ENCODE data around the gene OR9G4. TPM values are rescaled to one million over a fixed set of nuclear protein-coding genes. Genes with fewer than 3 reads are reported as not detected.

OR9G4 gene
- not detected in 2 replicates for total RNA-seq (2014; rRNA removed; shearing (Covaris generic))
- not detected in 2 replicates for polyA plus RNA-seq (2015; cell fraction: cytosol; rRNA removed)
- polyA plus RNA-seq (2015; cell fraction: nucleus; rRNA removed), result not detected in 2 replicates

DNA sequence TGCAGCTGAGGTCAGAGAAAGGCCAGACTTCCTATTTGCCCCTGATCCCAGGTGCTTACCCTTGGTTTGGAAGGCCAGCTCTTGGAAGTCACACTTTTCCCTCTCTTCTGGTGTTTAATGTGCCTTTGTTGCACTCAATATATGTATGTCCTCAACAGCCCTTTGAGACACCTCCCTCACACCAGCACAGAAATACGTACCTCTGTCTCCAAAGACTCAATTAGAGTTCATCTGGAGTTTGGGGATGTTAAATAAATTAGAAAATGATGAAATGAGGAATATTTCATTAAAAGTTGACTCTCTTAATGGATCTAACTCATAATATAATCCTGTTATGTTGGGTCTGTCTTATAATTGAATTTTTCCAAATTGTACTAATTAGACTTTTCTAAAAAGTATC, at the start of gene OR9G4:
OR9G4 (minus strand) TSS at position 101 of the 400 bp plus-strand sequence. CDS start 4,931 bp downstream, outside the sequence.
- in situ Hi-C loops (cut with HindIII; ENCODE audit: low pct_unique_long_range_greater_than_20kb, low sequenced_read_pairs), result no loop called here
- DNase-seq (ENCODE audit: low read depth, low spot score), result no peak

DNA sequence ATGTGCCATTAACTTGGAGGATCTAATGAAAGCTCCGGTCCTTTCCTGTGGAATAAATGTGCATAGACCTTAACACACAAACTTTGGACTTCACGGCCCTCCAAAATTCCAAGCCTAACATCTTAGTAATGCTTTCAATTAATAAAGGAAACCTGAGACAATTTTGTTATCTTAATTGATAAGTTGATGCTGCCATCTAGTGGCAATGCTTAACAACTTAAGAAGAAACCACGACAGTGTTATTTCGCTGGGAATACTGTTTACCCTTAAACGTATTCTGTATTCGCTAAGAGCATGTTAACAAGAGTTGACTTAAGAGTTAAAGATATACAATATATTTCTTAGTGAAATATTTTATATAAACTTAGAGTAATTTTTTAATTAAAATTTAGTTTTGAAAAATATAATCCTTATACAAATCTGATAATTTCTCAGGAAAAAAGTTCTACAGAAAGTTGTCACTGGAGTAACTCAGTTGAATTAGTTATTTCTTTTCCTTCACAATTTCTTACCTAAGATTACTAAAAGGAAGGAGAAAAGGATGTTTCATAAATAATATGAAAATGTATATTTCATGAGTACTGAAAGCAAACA, 35.0 kb upstream of the OR9G4 start:
- in situ Hi-C loops (cut with HindIII; ENCODE audit: low pct_unique_long_range_greater_than_20kb, low sequenced_read_pairs), result no loop called here
- DNase-seq (ENCODE audit: low read depth, low spot score), result peak; percentile 71

GRCh38 chr11:56782167-56782847, 33.8 kb upstream of the OR9G4 start:
- no peak for DNase-seq (ENCODE audit: low read depth, low spot score)
- in situ Hi-C loops (cut with HindIII; ENCODE audit: low pct_unique_long_range_greater_than_20kb, low sequenced_read_pairs), result no loop called here

DNA sequence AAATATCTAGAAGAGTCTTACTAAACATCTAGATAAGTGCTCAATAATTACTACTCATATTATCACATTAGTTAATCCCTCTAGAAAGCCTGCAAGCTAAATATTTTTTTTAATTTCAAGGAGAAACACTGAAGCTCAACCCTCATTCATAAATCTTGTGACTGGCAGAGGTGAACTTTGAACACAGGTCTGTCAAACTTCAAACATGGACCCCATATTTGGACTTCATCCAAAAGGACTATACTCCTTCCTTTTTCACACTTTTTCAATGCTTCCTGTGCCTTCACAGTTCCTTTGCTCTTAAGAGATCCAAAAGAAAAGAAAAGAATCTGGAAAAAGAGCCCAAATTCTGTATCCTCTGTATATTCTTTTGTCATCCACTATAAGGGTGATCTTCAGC, 28.3 kb upstream of the OR9G4 start:
- no peak for DNase-seq (ENCODE audit: low read depth, low spot score)
- in situ Hi-C loops (cut with HindIII; ENCODE audit: low pct_unique_long_range_greater_than_20kb, low sequenced_read_pairs), result no loop called here

DNA sequence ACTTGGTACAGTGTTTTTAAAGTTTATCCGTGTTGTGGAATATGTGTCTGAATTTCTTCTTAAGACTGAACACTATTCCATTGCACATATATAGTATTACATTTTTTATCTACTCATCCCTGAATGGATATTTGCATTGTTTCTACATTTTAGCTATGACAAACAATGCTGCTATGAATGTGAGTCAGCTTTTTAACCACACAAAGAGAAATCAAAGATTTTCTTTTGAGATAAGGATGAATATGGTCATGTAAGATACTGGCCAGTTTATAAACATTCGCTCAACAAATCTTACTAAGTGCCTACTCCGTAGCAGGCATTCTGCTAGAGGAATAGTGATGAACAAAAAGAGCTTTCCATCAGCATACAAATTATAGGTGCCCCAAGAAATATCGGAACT, 16.5 kb upstream of the OR9G4 start:
- DNase-seq (ENCODE audit: low read depth, low spot score), result no peak

GRCh38 chr11:56751480-56751879, 3.0 kb upstream of the OR9G4 start:
- in situ Hi-C loops (cut with HindIII; ENCODE audit: low pct_unique_long_range_greater_than_20kb, low sequenced_read_pairs), result no loop called here

More for the DNA sequence above, 16.5 kb upstream of the OR9G4 start:
- in situ Hi-C loops (cut with HindIII; ENCODE audit: low pct_unique_long_range_greater_than_20kb, low sequenced_read_pairs), result no loop called here

GRCh38 chr11:56750190-56750589, 1.7 kb upstream of the OR9G4 start:
- peak; percentile 43 for DNase-seq (ENCODE audit: low read depth, low spot score)
- in situ Hi-C loops (cut with HindIII; ENCODE audit: low pct_unique_long_range_greater_than_20kb, low sequenced_read_pairs), result no loop called here

More at GRCh38 chr11:56751480-56751879, 3.0 kb upstream of the OR9G4 start:
- DNase-seq (ENCODE audit: low read depth, low spot score), result no peak

GRCh38 chr11:56740886-56741285, 7.6 kb downstream of the OR9G4 start:
- in situ Hi-C loops (cut with HindIII; ENCODE audit: low pct_unique_long_range_greater_than_20kb, low sequenced_read_pairs), result no loop called here
- no peak for DNase-seq (ENCODE audit: low read depth, low spot score)

GRCh38 chr11:56740107-56740506, 8.4 kb downstream of the OR9G4 start:
- in situ Hi-C loops (cut with HindIII; ENCODE audit: low pct_unique_long_range_greater_than_20kb, low sequenced_read_pairs), result no loop called here

GRCh38 chr11:56720513-56720912, 28.0 kb downstream of the OR9G4 start:
- DNase-seq (ENCODE audit: low read depth, low spot score), result no peak
- in situ Hi-C loops (cut with HindIII; ENCODE audit: low pct_unique_long_range_greater_than_20kb, low sequenced_read_pairs), result no loop called here

More at GRCh38 chr11:56740107-56740506, 8.4 kb downstream of the OR9G4 start:
- no peak for DNase-seq (ENCODE audit: low read depth, low spot score)

- in situ Hi-C loops (cut with HindIII; ENCODE audit: low pct_unique_long_range_greater_than_20kb, low sequenced_read_pairs), result no loop called here
- no peak for DNase-seq (ENCODE audit: low read depth, low spot score)
These were observed 32.1 kb downstream of the OR9G4 start for GRCh38 chr11:56716379-56716854.

GRCh38 chr11:56714206-56714605, 34.3 kb downstream of the OR9G4 start:
- DNase-seq (ENCODE audit: low read depth, low spot score), result no peak
- in situ Hi-C loops (cut with HindIII; ENCODE audit: low pct_unique_long_range_greater_than_20kb, low sequenced_read_pairs), result no loop called here

DNA sequence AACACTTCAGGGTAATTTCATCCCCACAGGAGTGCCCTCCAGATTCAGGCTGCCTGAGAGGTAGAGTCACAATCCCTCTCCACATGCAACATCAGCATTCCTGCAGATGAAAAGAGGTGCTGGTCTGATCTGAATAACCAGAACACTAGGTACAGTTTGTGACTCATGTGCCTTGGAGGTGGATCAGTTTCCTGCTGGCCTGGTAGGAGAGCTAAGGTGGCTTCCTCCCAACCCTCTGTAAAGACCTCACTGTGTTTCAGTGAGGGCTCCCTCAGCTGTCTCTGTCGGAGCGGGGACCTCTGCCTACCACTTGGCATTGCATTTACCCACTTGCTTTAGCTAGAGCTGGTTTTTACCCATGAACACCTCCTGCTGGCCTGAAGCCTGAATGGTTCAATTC, 42.0 kb downstream of the OR9G4 start:
- in situ Hi-C loops (cut with HindIII; ENCODE audit: low pct_unique_long_range_greater_than_20kb, low sequenced_read_pairs), result no loop called here

GRCh38 chr11:56705784-56706396, 42.6 kb downstream of the OR9G4 start:
- in situ Hi-C loops (cut with HindIII; ENCODE audit: low pct_unique_long_range_greater_than_20kb, low sequenced_read_pairs), result no loop called here
- DNase-seq (ENCODE audit: low read depth, low spot score), result no peak

More for the DNA sequence above, 42.0 kb downstream of the OR9G4 start:
- peak; percentile 4 for DNase-seq (ENCODE audit: low read depth, low spot score)

GRCh38 chr11:56700914-56701485, 47.5 kb downstream of the OR9G4 start:
- in situ Hi-C loops (cut with HindIII; ENCODE audit: low pct_unique_long_range_greater_than_20kb, low sequenced_read_pairs), result no loop called here
- peak; percentile 65 for DNase-seq (ENCODE audit: low read depth, low spot score)

DNA sequence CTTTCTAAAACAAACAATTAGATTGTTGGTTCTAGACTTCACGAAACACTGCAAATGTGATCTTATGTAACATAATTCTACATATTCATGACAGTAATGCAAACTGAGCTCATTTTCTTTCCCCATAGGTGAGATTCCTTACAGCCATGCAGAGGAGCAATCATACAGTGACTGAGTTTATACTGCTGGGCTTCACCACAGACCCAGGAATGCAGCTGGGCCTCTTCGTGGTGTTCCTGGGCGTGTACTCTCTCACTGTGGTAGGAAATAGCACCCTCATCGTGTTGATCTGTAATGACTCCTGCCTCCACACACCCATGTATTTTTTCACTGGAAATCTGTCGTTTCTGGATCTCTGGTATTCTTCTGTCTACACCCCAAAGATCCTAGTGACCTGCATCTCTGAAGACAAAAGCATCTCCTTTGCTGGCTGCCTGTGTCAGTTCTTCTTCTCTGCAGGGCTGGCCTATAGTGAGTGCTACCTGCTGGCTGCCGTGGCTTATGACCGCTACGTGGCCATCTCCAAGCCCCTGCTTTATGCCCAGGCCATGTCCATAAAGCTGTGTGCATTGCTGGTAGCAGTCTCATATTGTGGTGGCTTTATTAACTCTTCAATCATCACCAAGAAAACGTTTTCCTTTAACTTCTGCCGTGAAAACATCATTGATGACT, 48.1 kb downstream of the OR9G4 start:
- no peak for DNase-seq (ENCODE audit: low read depth, low spot score)
- in situ Hi-C loops (cut with HindIII; ENCODE audit: low pct_unique_long_range_greater_than_20kb, low sequenced_read_pairs), result no loop called here

- DNase-seq (ENCODE audit: low read depth, low spot score), result no peak
- in situ Hi-C loops (cut with HindIII; ENCODE audit: low pct_unique_long_range_greater_than_20kb, low sequenced_read_pairs), result no loop called here
These were observed 49.7 kb downstream of the OR9G4 start, which contains the start of gene OR9G1 for GRCh38 chr11:56698795-56699194. Gene OR9G1, plus strand, starts transcription at chr11:56699095. Its CDS starts 1,293 bp downstream, at chr11:56700388.
